ENCODE measurements around the gene GCN1. TPM values are rescaled to one million over a fixed set of nuclear protein-coding genes. Genes with fewer than 3 reads are reported as not detected.

Gene GCN1
- total RNA-seq, 1 donor: 156 TPM

GRCh38 chr12:120223458-120224303, 29.2 kb upstream of the GCN1 start:
- H3K4me3 ChIP-seq (ENCODE audit: low read depth, low read length): no peak overlapping the region
- TF ChIP-seq CTCF (IDR thresholded peaks at IDR 0.05; ENCODE audit: insufficient read depth, low read length): no peak
- DNase-seq (ENCODE audit: low read depth): no peak

GRCh38 chr12:120222288-120222832, 27.8 kb upstream of the GCN1 start:
- DNase-seq (ENCODE audit: low read depth): no peak
- no peak for TF ChIP-seq CTCF (IDR thresholded peaks at IDR 0.05; ENCODE audit: insufficient read depth, low read length)
- no peak overlapping the region for H3K4me3 ChIP-seq (ENCODE audit: low read depth, low read length)

- DNase-seq (ENCODE audit: low read depth): no peak
- H3K4me3 ChIP-seq (ENCODE audit: low read depth, low read length): no peak overlapping the region
- TF ChIP-seq CTCF (IDR thresholded peaks at IDR 0.05; ENCODE audit: insufficient read depth, low read length): no peak
Measured at GRCh38 chr12:120221576-120221900, 27.0 kb upstream of the GCN1 start.

- DNase-seq (ENCODE audit: low read depth): no peak
- TF ChIP-seq CTCF (IDR thresholded peaks at IDR 0.05; ENCODE audit: insufficient read depth, low read length): no peak
Measured at GRCh38 chr12:120220838-120221575, 26.5 kb upstream of the GCN1 start.

GRCh38 chr12:120218680-120219606, 24.4 kb upstream of the GCN1 start:
- DNase-seq (ENCODE audit: low read depth): no peak
- no peak for TF ChIP-seq CTCF (IDR thresholded peaks at IDR 0.05; ENCODE audit: insufficient read depth, low read length)
- H3K4me3 ChIP-seq (ENCODE audit: low read depth, low read length): no peak overlapping the region

More at GRCh38 chr12:120220838-120221575, 26.5 kb upstream of the GCN1 start:
- no peak overlapping the region for H3K4me3 ChIP-seq (ENCODE audit: low read depth, low read length)

Measured in fibroblast of the aortic adventitia (primary cell).